Activated CD8-positive, alpha-beta T cell treated with anti-CD3 and anti-CD28 coated beads for 36 hours (primary cell): ENCODE measurements around the gene PI4KA. TPM values are rescaled to one million over a fixed set of nuclear protein-coding genes. Genes with fewer than 3 reads are reported as not detected.
A peak's percentile ranks its signal among the peaks of the same experiment; 100 is the strongest.

Experiments used
- ATAC-seq: fragments of 200-7000 bp; cut with Tn5 transposase; one replicate; pipeline ENCODE4 v1.10.0; 2021; ENCODE audit warnings: mild to moderate bottlenecking, moderate library complexity
- CTCF ChIA-PET: fragments of 350-600 bp; sonication (Branson Sonifier 250); formaldehyde crosslinking; loops from one replicate; lab custom pipeline; 2021; ENCODE audit warnings: antibody characterized with exemption; lab: Charles Lee
- POLR2A ChIA-PET: fragments of 350-600 bp; sonication (Branson Sonifier 250); formaldehyde crosslinking; loops from one replicate; lab custom pipeline; 2021; ENCODE audit warnings: antibody characterized with exemption; lab: Charles Lee
- DNase-seq: peaks from one replicate; pipeline ENCODE4 v3.0.0-alpha.2; 2020
- H3K27ac Mint-ChIP-seq: one replicate; pipeline ENCODE4 v1.8.0; 2021; ENCODE audit warnings: mild to moderate bottlenecking, mixed read lengths
- H3K27me3 Mint-ChIP-seq: one replicate; pipeline ENCODE4 v1.8.0; 2021; ENCODE audit warnings: mixed read lengths
- H3K36me3 Mint-ChIP-seq: one replicate; pipeline ENCODE4 v1.8.0; 2021; ENCODE audit warnings: low read depth, mixed read lengths
- H3K4me1 Mint-ChIP-seq: one replicate; pipeline ENCODE4 v1.8.0; 2021; ENCODE audit warnings: low read depth, mixed read lengths
- H3K4me3 Mint-ChIP-seq: one replicate; pipeline ENCODE4 v1.8.0; 2021; ENCODE audit warnings: mild to moderate bottlenecking, moderate library complexity, mixed read lengths
- H3K9me3 Mint-ChIP-seq: one replicate; pipeline ENCODE4 v1.8.0; 2021; ENCODE audit warnings: mixed read lengths
- CTCF ChIP-seq: fragments of 200-600 bp; IDR thresholded peaks from one replicate; pipeline ENCODE4 v1.8.0; 2022; ENCODE audit warnings: antibody characterized with exemption, mild to moderate bottlenecking
- intact Hi-C: fragments of 100-400 bp; cut with micrococcal nuclease; formaldehyde crosslinking; loops from one replicate; pipeline ENCODE4 v1.10.0; 2022
- total RNA-seq, 2 experiments: library from RNA; stranded (reverse); gene quantifications; one replicate each; pipeline ENCODE4 v1.2.3, GENCODE V29; 2021

The PI4KA gene
- total RNA-seq, 2 experiments from 2014 or later, result 63.9 to 64.1 TPM

GRCh38 chr22:20742764-20743163, 115.8 kb downstream of the PI4KA start:
- ChIA-PET POLR2A (no interaction called here), CTCF (interaction anchor here (0.8 to 2.5 kb wide), 8 partner anchors 21 to 360 kb away, joined by 3 to 12 read pairs (median 3); no protein-coding TSS in a partner anchor)
- Mint-ChIP-seq H3K4me1 (no peaks in the 10 kb centered on the region), H3K27ac (no peak overlapping the region), H3K36me3 (peaks cover 34% of the 10 kb centered on the region), H3K4me3 (no peak overlapping the region), H3K9me3 (no peaks in the 10 kb centered on the region), H3K27me3 (no peaks in the 10 kb centered on the region)
- DNase-seq, result no peak
- TF ChIP-seq CTCF, result no peak
- ATAC-seq, result no peak
- intact Hi-C loops, result no loop called here

- intact Hi-C loops, result no loop called here
- Mint-ChIP-seq H3K4me3 (no peak overlapping the region), H3K27ac (no peak overlapping the region), H3K27me3 (no peaks in the 10 kb centered on the region), H3K4me1 (no peaks in the 10 kb centered on the region), H3K9me3 (no peaks in the 10 kb centered on the region), H3K36me3 (peaks cover 33% of the 10 kb centered on the region)
- no peak for ATAC-seq
- ChIA-PET POLR2A (no interaction called here), CTCF (interaction anchor here (0.7 to 2.5 kb wide), 19 partner anchors 8 to 338 kb away, joined by 3 to 12 read pairs (median 3); no protein-coding TSS in a partner anchor)
- TF ChIP-seq CTCF, result peak; percentile 88
- peak; percentile 67 for DNase-seq
Measured at GRCh38 chr22:20741634-20742581, 116.7 kb downstream of the PI4KA start.

- no peak for TF ChIP-seq CTCF
- H3K9me3 Mint-ChIP-seq, result no peaks in the 10 kb centered on the region
- no peak for ATAC-seq
- ChIA-PET CTCF (interaction anchor here (0.7 to 2.5 kb wide), 14 partner anchors 8 to 337 kb away, joined by 3 to 12 read pairs (median 3); no protein-coding TSS in a partner anchor), POLR2A (no interaction called here)
- H3K27ac Mint-ChIP-seq, result no peak overlapping the region
- no peaks in the 10 kb centered on the region for H3K27me3 Mint-ChIP-seq
- H3K36me3 Mint-ChIP-seq, result peaks cover 27% of the 10 kb centered on the region
- no peak for DNase-seq
- H3K4me3 Mint-ChIP-seq, result no peak overlapping the region
- intact Hi-C loops, result no loop called here
- H3K4me1 Mint-ChIP-seq, result no peaks in the 10 kb centered on the region
Measured at GRCh38 chr22:20741008-20741633, 117.5 kb downstream of the PI4KA start.

- intact Hi-C loops, result no loop called here
- Mint-ChIP-seq H3K4me3 (no peak overlapping the region), H3K36me3 (peaks cover 27% of the 10 kb centered on the region), H3K27me3 (no peaks in the 10 kb centered on the region), H3K9me3 (no peaks in the 10 kb centered on the region), H3K4me1 (no peaks in the 10 kb centered on the region), H3K27ac (no peak overlapping the region)
- POLR2A ChIA-PET, result no interaction called here
- no peak for ATAC-seq
- CTCF ChIA-PET, result interaction anchor here (1.4 to 1.5 kb wide), 3 partner anchors 10 to 322 kb away, joined by 6 to 8 read pairs (median 7); no protein-coding TSS in a partner anchor
- no peak for TF ChIP-seq CTCF
- DNase-seq, result no peak
Measured at GRCh38 chr22:20740222-20740951, 118.2 kb downstream of the PI4KA start.
